ENCODE data around the gene OR8B3.
"Not testable (repeated sequence)": the region's sequence is repeated elsewhere in the genome, so short reads cannot be mapped to it uniquely, and the experiment has no call there.

OR8B3 gene, protein sequence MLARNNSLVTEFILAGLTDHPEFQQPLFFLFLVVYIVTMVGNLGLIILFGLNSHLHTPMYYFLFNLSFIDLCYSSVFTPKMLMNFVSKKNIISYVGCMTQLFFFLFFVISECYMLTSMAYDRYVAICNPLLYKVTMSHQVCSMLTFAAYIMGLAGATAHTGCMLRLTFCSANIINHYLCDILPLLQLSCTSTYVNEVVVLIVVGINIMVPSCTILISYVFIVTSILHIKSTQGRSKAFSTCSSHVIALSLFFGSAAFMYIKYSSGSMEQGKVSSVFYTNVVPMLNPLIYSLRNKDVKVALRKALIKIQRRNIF

DNA sequence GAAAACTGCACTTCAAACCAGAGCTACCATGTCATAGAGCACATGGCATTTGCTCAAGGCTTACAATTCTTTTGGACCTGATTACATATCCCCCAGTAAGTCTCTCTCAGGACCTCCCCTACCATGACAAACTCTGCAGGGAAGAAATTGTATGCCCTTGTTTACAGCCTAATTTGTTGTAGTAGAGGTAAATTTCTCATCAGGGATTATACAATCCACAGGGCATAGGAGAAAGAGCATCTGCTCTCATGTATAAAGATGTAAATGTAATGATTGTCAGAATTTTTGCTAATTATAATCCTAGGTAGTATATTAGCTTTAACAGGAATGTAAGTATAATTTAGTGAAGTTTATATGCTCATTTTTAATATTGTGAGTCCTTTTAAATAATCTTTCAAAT, at the start of gene OR8B3:
Gene OR8B3 (minus strand): TSS at position 101 of the 400 bp plus-strand sequence. CDS start 1,673 bp downstream, outside the sequence.
- DNase-seq: no peak

GRCh38 chr11:124446916-124447315, 48.1 kb upstream of the OR8B3 start:
- DNase-seq: no peak

- DNase-seq: no peak
Measured at GRCh38 chr11:124445646-124446150, 46.9 kb upstream of the OR8B3 start, which contains the start of gene OR8B8. Gene OR8B8 (minus strand): TSS chr11:124445696. CDS start chr11:124441085, 4,611 bp downstream.

GRCh38 chr11:124442847-124443246, 44.0 kb upstream of the OR8B3 start:
- no peak for DNase-seq

- no peak for DNase-seq
Measured at GRCh38 chr11:124442442-124442841, 43.6 kb upstream of the OR8B3 start.

DNA sequence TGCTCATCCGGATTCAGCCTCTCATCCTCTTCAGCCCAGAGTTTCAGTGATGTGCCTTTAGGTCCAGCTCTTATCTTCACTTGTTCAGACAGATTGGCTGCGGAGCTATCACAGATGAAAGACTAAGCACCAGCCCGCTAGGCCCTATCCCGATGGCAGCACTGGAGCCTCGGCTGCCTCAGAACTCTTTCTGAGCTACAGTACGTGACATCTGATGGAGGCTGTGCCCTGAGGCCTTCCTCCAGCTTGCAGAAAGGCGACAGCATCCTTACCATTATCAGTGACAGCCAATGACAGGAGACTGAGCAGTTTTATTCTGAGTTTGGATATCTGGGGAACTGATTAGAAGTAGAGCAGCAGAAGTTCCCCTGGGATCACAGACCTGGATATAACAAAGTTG, 42.7 kb upstream of the OR8B3 start:
- DNase-seq: no peak

DNA sequence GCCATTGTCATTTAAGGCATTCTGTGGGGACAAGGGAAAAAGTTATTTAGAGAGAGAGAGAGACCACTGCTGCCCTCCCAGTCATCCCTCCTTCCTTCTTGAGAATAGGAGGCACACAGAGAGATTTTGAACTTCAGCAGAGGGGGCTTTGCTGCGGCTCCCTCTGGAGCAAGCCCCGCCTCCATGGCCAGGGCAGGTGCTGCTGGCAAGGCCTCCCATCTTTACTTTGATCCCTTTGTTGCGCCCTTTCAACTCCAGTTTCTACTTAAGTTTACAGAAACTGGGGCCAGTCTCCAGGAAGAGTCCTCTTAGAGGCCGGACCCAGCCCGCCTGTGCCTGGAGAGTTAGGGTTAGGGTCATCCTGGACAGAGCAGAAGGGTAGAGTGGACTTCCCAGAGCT, 42.3 kb upstream of the OR8B3 start:
- DNase-seq: no peak

DNA sequence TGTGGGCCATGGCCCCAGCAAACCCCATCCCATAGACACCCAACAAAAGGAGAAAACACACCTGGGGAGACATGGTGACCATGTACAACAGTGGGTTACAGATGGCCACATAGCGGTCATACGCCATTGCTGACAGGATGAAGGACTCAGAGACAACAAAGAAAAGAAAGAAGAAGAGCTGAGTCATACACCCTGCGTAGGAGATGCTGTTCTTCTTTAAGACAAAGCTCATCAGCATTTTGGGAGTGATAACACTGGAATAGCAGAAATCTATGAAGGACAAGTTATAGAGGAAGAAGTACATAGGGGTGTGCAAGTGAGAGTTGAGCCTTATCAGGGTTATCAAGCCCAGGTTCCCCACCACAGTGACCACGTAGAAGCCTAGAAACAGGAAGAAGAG, 41.8 kb upstream of the OR8B3 start:
- no peak for DNase-seq

GRCh38 chr11:124434699-124435098, 35.9 kb upstream of the OR8B3 start:
- DNase-seq: no peak

- no peak for DNase-seq
Measured at GRCh38 chr11:124429599-124429998, 30.8 kb upstream of the OR8B3 start.

DNA sequence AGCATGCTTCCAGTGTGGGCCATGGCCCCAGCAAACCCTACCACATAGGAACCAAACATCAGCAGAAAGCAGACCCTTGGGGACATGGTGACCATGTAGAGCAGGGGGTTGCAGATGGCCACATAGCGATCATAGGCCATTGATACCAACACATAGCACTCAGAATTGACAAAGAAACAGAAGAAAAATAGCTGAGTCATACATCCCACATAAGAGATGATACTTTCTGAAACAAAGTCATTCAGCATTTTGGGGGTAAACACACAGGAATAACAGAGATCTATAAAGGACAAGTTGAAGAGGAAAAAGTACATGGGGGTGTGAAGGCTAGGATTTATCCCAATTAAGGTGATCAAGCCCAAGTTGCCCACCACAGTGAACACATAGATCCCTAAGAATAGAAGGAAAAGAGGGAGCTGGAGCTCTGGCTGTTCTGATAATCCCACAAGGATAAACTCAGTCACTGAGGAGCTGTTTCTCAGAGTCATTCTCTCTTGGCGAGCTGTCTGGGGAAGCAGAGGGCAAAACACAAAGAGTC, 25.6 kb upstream of the OR8B3 start, which contains the start of gene OR8B4:
Gene OR8B4 (minus strand): TSS at position 488 of the 538 bp plus-strand sequence. CDS start 0 bp downstream, at position 488.
- DNase-seq: no peak

DNA sequence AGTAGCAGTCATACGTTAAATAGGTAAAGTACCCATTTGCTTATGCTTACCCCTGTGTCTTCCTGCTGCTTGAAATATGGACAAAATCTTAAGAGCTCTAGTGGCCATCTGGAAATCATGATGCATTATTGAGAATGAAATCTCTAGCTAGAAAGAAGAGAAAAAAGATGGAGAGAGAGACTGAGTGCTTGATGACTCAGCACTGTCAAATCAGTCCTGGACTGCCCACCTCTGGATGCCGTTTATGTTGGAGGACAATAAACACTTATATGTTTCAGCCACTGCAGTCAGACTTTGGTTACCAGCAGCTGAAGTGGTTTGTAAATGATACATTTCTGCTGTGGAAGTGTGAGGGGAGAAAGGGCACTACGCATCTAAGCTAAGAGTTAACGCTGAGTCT, 22.2 kb upstream of the OR8B3 start:
- DNase-seq: no peak

DNA sequence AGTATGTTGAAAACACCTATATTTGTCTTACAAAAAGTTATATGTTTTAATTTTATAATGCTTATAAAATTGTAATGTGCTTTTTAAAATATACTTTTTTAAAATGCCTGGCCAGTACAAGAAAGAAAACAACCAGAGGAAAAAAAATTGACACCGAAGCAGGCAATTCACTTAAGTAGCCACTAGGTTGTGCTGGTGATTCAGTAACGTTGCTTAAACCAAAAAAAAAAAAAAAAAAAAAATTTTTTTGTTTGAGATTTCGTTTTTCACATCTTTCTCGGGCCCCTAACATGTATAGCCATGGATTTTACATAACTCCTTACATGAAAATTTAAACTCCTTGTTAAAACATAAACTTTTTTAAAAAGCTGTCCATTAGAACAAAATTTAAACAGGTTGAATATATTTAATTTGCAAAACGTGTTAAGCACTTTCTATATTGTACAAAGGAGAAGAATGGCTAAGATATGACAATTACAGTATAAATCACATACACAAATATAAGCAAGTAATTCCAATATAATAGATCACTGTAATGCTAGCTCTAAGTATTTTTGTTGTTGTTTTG, 16.6 kb upstream of the OR8B3 start:
- no peak for DNase-seq

DNA sequence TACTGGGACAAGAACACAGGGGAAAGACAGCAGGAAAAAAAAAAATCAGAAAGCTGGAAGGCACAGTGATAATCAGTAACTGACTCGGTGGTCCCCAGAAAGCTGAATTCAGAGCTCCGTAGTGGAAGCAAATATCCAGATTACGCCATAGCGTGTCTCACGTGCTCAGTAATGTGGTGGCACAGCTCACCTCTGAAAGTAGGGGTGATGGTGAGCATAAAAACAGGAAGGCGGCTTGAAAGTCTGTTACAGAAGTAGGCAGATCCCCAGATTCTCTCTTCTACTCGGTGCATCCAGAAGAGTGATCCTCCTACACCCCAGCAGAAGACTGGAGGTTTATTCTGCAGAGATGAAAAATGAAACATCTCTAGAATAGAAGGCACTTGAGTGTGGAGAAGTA, 11.1 kb upstream of the OR8B3 start:
- DNase-seq: no peak

DNA sequence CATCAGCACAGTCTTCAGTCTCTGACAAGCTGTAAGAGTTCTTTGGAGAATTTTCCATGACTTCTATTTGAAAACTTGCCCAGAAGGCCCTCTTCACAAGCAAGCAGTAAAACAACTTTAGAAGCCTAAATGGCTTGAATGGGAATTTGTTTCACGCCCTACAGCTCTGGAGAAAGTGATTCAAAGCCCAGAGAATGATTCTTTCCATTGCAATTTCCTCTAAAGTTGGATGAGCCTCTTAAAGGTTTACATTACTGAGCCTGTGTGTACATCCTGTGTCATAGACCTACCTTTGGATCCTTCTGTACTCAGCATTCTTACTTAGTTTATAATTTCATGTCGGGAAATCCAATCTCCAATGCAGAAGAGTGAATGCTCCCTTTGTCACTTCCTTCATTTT, 6.8 kb upstream of the OR8B3 start:
- DNase-seq: no peak

DNA sequence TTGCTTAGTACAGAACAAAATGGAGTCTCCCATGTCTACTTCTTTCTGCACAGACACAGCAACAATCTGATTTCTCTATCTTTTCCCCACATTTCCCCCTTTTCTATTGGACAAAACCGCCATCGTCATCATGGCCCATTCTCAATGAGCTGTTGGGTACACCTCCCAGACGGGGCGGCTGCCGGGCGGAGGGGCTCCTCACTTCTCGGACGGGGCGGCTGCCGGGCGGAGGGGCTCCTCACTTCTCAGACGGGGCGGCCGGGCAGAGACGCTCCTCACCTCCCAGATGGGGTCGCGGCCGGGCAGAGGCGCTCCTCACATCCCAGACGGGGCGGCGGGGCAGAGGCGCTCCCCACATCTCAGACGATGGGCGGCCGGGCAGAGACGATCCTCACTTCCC, 4.4 kb upstream of the OR8B3 start:
- DNase-seq: not testable (repeated sequence)

GRCh38 chr11:124402326-124402922, 3.6 kb upstream of the OR8B3 start:
- DNase-seq: no peak

GRCh38 chr11:124396847-124397246, 2.0 kb downstream of the OR8B3 start:
- not testable (repeated sequence) for DNase-seq

GRCh38 chr11:124394408-124394807, 4.4 kb downstream of the OR8B3 start:
- no peak for DNase-seq

GRCh38 chr11:124384399-124384798, 14.4 kb downstream of the OR8B3 start, which contains the start of gene OR8B2:
Gene OR8B2 (minus strand): TSS chr11:124384499. CDS start chr11:124383343, 1,156 bp downstream.
- no peak for DNase-seq

DNA sequence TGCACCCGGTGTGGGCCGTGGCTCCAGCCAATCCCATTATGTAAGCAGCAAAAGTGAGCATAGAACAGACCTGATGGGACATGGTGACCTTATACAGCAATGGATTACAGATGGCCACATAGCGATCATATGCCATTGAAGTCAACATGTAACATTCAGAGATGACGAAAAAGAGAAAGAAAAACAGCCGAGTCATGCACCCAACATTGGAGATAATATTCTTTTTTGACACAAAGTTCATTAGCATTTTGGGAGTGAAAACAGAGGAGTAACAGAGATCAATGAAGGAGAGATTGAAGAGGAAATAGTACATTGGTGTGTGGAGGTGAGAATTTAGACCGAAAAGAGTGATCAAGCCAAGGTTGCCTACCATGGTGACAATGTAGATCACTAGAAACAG, 16.0 kb downstream of the OR8B3 start:
- not testable (repeated sequence) for DNase-seq

DNA sequence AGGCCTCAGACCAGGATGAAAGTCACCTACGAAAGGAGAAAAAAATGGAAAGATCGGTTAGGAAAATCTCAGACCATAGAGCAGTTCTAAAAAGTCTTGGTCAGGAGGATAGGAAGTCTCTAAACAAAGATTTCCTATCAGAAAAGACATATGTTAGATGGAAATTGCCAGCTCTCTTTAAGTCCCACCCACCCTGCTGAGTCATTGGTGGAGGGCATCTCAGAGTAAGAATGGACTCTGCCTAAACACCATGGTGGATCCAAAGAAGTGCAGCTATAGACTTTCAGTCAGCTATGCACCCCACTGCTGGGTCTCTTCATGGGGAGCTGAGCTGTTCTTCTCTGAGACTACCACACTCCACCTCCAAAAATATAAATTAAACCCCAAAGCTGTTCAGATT, 18.2 kb downstream of the OR8B3 start:
- no peak for DNase-seq

DNA sequence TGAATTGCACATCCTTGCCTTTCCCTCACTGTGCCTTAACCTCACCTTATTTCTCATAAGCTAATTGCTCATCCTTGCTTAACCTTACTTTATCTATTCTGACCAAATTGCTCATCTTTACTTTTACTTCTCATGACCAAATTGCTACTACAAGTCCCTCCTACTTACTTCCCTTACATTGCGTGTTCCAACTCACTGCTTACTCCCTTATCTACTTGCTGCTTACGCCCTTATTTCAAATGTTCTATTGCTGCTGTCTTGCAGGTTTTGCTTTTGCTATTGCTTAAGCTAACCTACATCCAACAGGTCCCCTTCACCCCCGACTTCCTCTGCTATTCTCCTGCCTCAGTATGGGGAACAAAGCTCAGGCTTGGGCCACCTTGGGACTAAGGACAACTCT, 22.5 kb downstream of the OR8B3 start:
- no peak for DNase-seq

GRCh38 chr11:124359566-124359965, 39.3 kb downstream of the OR8B3 start:
- no peak for DNase-seq
